Vagina (tissue), 2 donors: ENCODE results near the gene SRSF9. TPM values are rescaled to one million over a fixed set of nuclear protein-coding genes. Genes with fewer than 3 reads are reported as not detected.

Experiments
- DNase-seq, 2 donors: peaks; one replicate each; pipeline ENCODE4 v3.0.0-alpha.2; 2017; ENCODE audit errors: extremely low spot score in 2 of 2
- H3K27ac ChIP-seq: fragments of 200-600 bp; sonication (generic); one replicate; pipeline ENCODE4 v1.5.1; 2019
- H3K27me3 ChIP-seq: fragments of 200-600 bp; sonication (generic); one replicate; pipeline ENCODE4 v1.5.1; 2019
- H3K36me3 ChIP-seq, 2 donors: fragments of 200-600 bp; sonication (generic); one replicate each; pipeline ENCODE4 v1.5.1; 2017 to 2019
- H3K4me1 ChIP-seq: fragments of 200-600 bp; sonication (generic); one replicate; pipeline ENCODE4 v1.5.1; 2019
- H3K4me3 ChIP-seq, 2 donors: fragments of 200-600 bp; sonication (generic); 1 replicate in 1 of 2; 2 replicates in 1 of 2; pipeline ENCODE4 v1.5.1; 2016 to 2019
- H3K9me3 ChIP-seq: fragments of 200-600 bp; sonication (generic); one replicate; pipeline ENCODE4 v1.5.1; 2019
- CTCF ChIP-seq, 3 experiments: fragments of 450-650 bp in 2 of 3; fragments of 200-600 bp in 1 of 3; sonication (generic) in 1 of 3; IDR thresholded peaks; one replicate each; pipeline ENCODE4 v1.5.1; 2017 to 2019; ENCODE audit warnings: antibody characterized with exemption in 3 of 3, mild to moderate bottlenecking in 2 of 3, moderate library complexity in 2 of 3
- POLR2A ChIP-seq, 2 donors: fragments of 450-650 bp; IDR thresholded peaks; one replicate each; pipeline ENCODE4 v1.6.1; 2017; ENCODE audit warnings: antibody characterized with exemption in 2 of 2, mild to moderate bottlenecking in 2 of 2, moderate library complexity in 2 of 2
- POLR2AphosphoS5 ChIP-seq, 2 donors: sonication (generic); formaldehyde crosslinking; IDR thresholded peaks; one replicate each; pipeline ENCODE4 v1.9.0; 2017; ENCODE audit warnings: antibody characterized with exemption in 2 of 2, mild to moderate bottlenecking in 2 of 2, low read depth in 1 of 2; ENCODE audit not compliant: insufficient read depth in 1 of 2
- intact Hi-C: fragments of 100-400 bp; cut with DNase I; formaldehyde crosslinking; loops from one replicate; pipeline ENCODE4 v1.15.1; 2023
- total RNA-seq: library from RNA; depleted of rRNA; stranded (reverse); fragments of >200 nt; gene quantifications from one replicate; pipeline ENCODE4 v1.2.3, GENCODE V29; 2016

SRSF9 gene
- total RNA-seq, 1 donor from 2014 or later = 105 TPM

GRCh38 chr12:120473807-120474615 is 4.5 kb upstream of the SRSF9 start:
- Histone ChIP-seq H3K27me3 (no peaks in the 10 kb centered on the region), H3K4me1 (peaks cover 18% of the 10 kb centered on the region), H3K36me3 (no peaks in the 10 kb centered on the region), H3K9me3 (no peaks in the 10 kb centered on the region), H3K4me3 (no peak overlapping the region), H3K27ac (peak overlapping the region; percentile 31)
- intact Hi-C loops = no loop called here
- no peak for TF ChIP-seq POLR2A (IDR thresholded peaks at IDR 0.05)
- no peak for TF ChIP-seq POLR2AphosphoS5 (IDR thresholded peaks at IDR 0.05; ENCODE audit: insufficient read depth in 1 of 2, low read depth in 1 of 2)
- TF ChIP-seq CTCF (IDR thresholded peaks at IDR 0.05) = no peak
- no peak for DNase-seq

- no peaks in the 10 kb centered on the region for H3K9me3 ChIP-seq
- intact Hi-C loops = no loop called here
- no peaks in the 10 kb centered on the region for H3K27me3 ChIP-seq
- H3K4me1 ChIP-seq = peaks cover 29% of the 10 kb centered on the region
- TF ChIP-seq POLR2A (IDR thresholded peaks at IDR 0.05) (no peak), POLR2AphosphoS5 (IDR thresholded peaks at IDR 0.05; ENCODE audit: insufficient read depth in 1 of 2, low read depth in 1 of 2) (no peak), CTCF (IDR thresholded peaks at IDR 0.05) (no peak)
- no peaks in the 10 kb centered on the region for H3K36me3 ChIP-seq
- no peak overlapping the region for H3K27ac ChIP-seq
- H3K4me3 ChIP-seq = no peak overlapping the region
- no peak for DNase-seq
Observed at GRCh38 chr12:120472521-120472920, 3.0 kb upstream of the SRSF9 start.

- peak overlapping the region; percentile 93 for H3K27ac ChIP-seq
- TF ChIP-seq POLR2AphosphoS5 (IDR thresholded peaks at IDR 0.05; ENCODE audit: insufficient read depth in 1 of 2, low read depth in 1 of 2) (no peak), POLR2A (IDR thresholded peaks at IDR 0.05) (no peak)
- no peaks in the 10 kb centered on the region for H3K27me3 ChIP-seq
- peak overlapping the region; percentile 92 for H3K4me3 ChIP-seq
- H3K9me3 ChIP-seq = no peaks in the 10 kb centered on the region
- H3K4me1 ChIP-seq = peaks cover 44% of the 10 kb centered on the region
- intact Hi-C loops = no loop called here
- no peak for DNase-seq
- H3K36me3 ChIP-seq = peaks cover 0 to 1% of the 10 kb centered on the region in 2 donors
Observed at GRCh38 chr12:120470150-120470784, 719 bp upstream of the SRSF9 start.

- Histone ChIP-seq H3K4me3 (peak overlapping the region; percentile 92), H3K9me3 (no peaks in the 10 kb centered on the region), H3K36me3 (peaks cover 0 to 14% of the 10 kb centered on the region in 2 donors), H3K27me3 (no peaks in the 10 kb centered on the region), H3K4me1 (peaks cover 44% of the 10 kb centered on the region), H3K27ac (peak overlapping the region; percentile 93)
- TF ChIP-seq POLR2AphosphoS5 (IDR thresholded peaks at IDR 0.05; ENCODE audit: insufficient read depth in 1 of 2, low read depth in 1 of 2) = peak in 1 of 2 donors; percentile 51
- no peak for TF ChIP-seq CTCF (IDR thresholded peaks at IDR 0.05)
- DNase-seq = no peak
- intact Hi-C loops = no loop called here
Observed at GRCh38 chr12:120468821-120469449, 613 bp downstream of the SRSF9 start.

GRCh38 chr12:120468325-120468820 is 1.2 kb downstream of the SRSF9 start:
- no peak for DNase-seq
- Histone ChIP-seq H3K27me3 (no peaks in the 10 kb centered on the region), H3K27ac (peak overlapping the region; percentile 93), H3K4me1 (peaks cover 44% of the 10 kb centered on the region), H3K36me3 (peaks cover 0 to 20% of the 10 kb centered on the region in 2 donors), H3K4me3 (peak overlapping the region; percentile 92), H3K9me3 (no peaks in the 10 kb centered on the region)
- intact Hi-C loops = no loop called here
- no peak for TF ChIP-seq POLR2AphosphoS5 (IDR thresholded peaks at IDR 0.05; ENCODE audit: insufficient read depth in 1 of 2, low read depth in 1 of 2)
- TF ChIP-seq POLR2A (IDR thresholded peaks at IDR 0.05) = no peak
- TF ChIP-seq CTCF (IDR thresholded peaks at IDR 0.05) = no peak
